Left lung (tissue), 10 donors: ENCODE data around the gene TRAF1. TPM values are rescaled to one million over a fixed set of nuclear protein-coding genes. Genes with fewer than 3 reads are reported as not detected.

ENCODE experiments used
- ATAC-seq: fragments of 200-7000 bp; cut with Tn5 transposase; one replicate; pipeline ENCODE4 v1.9.1; 2020; ENCODE audit warnings: moderate library complexity
- DNase-seq, 4 donors: peaks; one replicate each; pipeline ENCODE4 v3.0.0-alpha.2; 2013 to 2020
- H3K27ac ChIP-seq, 2 donors: fragments of 200-600 bp; sonication (generic) in 1 of 2; one replicate each; pipeline versions ENCODE4 v1.5.0 to v1.8.0; 2020 to 2021
- H3K27me3 ChIP-seq, 2 donors: fragments of 200-600 bp; sonication (generic) in 1 of 2; one replicate each; pipeline versions ENCODE4 v1.5.0 to v1.8.0; 2020 to 2021
- H3K36me3 ChIP-seq, 2 donors: fragments of 200-600 bp; sonication (generic) in 1 of 2; one replicate each; pipeline versions ENCODE4 v1.5.0 to v1.8.0; 2020 to 2021
- H3K4me1 ChIP-seq, 2 donors: fragments of 200-600 bp; one replicate each; pipeline ENCODE4 v1.8.0; 2021
- H3K4me3 ChIP-seq, 2 donors: fragments of 200-600 bp; sonication (generic) in 1 of 2; one replicate each; pipeline versions ENCODE4 v1.5.0 to v1.8.0; 2020 to 2021; ENCODE audit warnings: mild to moderate bottlenecking in 1 of 2
- H3K9me3 ChIP-seq, 2 donors: fragments of 200-600 bp; sonication (generic) in 1 of 2; one replicate each; pipeline versions ENCODE4 v1.5.0 to v1.8.0; 2020 to 2021
- CTCF ChIP-seq, 2 donors: fragments of 200-600 bp; sonication (generic) in 1 of 2; IDR thresholded peaks; one replicate each; pipeline versions ENCODE4 v1.5.0 to v1.8.0; 2021; ENCODE audit warnings: antibody characterized with exemption in 2 of 2
- intact Hi-C, 2 donors: fragments of 100-400 bp; cut with DNase I; formaldehyde crosslinking; loops; one replicate each; pipeline versions ENCODE4 v1.11.2 to v1.14.2; 2022
- polyA plus RNA-seq, 6 donors: library from polyadenylated mRNA; unstranded; fragments of 120-200 nt; gene quantifications; one replicate each; pipeline ENCODE4 v1.2.1, GENCODE V29; 2013; ENCODE audit not compliant: insufficient read length in 6 of 6
- total RNA-seq, 2 donors: library from RNA; stranded (reverse); fragmentation: NEBNext Ultra II Directional; extraction: Animal tissue kit (Norgen Biotek cat#: 25700); gene quantifications; one replicate each; pipeline ENCODE4 v1.2.1, GENCODE V29; 2021
- donor health status: DM: no; HTN: yes; CAD: no.
- donor health status: DM: no; HTN: no; CAD: no.

Gene TRAF1
- total and polyA plus RNA-seq, 8 donors, result 4.4 to 10.8 (median 8.5) TPM

DNA sequence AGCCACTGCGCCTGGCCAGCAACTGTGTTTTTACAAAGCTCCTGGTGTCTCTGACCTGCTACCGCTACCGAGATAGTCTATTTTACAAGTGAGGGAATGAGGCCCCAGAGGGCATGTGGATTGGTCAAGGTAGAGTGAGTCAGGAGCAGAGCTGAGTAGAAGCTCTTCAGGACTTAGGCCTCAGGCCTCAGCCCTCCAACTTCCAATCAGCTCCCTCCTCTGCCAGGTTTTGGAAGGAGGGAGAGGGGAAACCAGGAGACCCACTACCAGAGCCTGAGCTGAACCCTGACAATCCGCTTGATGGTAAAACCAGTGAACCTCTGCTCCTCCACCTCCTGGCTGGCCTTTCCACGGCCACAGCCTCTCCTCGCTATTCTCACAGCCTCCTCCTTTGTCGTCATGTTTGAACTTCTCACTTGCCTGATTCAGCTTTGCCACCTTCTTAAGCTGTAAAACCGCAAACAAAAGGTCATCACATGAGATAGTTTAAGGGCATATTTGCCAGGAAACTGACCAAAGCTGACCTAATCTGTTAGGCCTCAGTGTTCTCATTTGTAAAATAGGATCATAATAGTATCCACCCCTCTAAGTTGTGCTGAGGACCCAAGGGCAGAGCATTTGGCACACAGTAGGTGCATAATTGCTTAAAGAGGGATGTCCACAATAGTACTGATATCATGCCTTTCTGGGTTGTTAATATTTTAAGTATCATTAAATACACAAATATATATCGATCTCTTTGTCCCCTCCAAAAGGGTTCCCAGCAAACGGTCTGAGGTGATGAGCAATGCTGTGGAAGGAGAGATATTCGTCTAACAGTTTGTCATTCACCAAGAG is 1.7 kb downstream of the TRAF1 start:
- no peaks in the 10 kb centered on the region for H3K27me3 ChIP-seq
- H3K27ac ChIP-seq, result peak overlapping the region; percentile 21 to 90
- peak overlapping the region in 1 of 2 donors; percentile 21 for H3K4me3 ChIP-seq
- TF ChIP-seq CTCF (IDR thresholded peaks at IDR 0.05), result no peak
- peaks cover 3 to 91% of the 10 kb centered on the region in 2 donors for H3K4me1 ChIP-seq
- H3K36me3 ChIP-seq, result peaks cover 0 to 20% of the 10 kb centered on the region in 2 donors
- no peaks in the 10 kb centered on the region for H3K9me3 ChIP-seq
- DNase-seq, result no peak
- intact Hi-C loops, result no loop called here
- no peak for ATAC-seq

DNA sequence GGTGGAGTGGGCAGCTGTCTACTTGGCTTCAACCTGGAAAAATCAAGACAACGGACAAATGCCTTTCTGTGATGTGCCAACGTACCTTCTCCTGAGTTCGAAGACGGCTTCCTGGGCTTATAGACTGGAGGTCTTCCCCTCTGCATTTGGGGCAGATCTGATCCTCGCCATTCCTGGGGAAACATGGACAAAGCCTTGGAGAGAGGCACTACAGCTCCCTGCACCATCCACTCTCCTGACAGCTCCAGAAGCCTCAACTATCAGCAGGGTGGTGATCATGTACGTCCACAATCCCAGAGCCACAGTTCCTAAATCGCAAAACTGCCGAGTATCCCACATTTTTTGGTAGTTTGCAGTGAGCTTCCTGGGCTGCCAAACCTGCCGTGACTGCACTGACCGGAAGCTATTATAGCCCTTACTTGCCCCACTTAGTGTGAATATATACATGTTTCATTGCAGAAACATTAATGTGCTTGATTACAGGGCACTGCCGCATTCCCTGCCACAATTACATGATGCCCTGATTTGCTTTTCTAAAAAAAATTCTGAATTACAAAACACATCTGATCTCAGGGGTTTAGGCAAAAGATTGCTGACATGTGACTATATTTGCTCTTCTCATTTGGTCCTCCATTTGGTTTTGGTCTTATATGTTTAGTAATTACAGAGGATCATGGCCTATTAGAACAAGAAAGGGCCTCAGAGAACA is 2.8 kb downstream of the TRAF1 start:
- H3K4me3 ChIP-seq, result no peak overlapping the region
- DNase-seq (no peak), ATAC-seq (no peak)
- TF ChIP-seq CTCF (IDR thresholded peaks at IDR 0.05), result no peak
- peak overlapping the region in 1 of 2 donors; percentile 25 for H3K27ac ChIP-seq
- peaks cover 0 to 90% of the 10 kb centered on the region in 2 donors for H3K4me1 ChIP-seq
- no peaks in the 10 kb centered on the region for H3K9me3 ChIP-seq
- intact Hi-C loops, result no loop called here
- H3K27me3 ChIP-seq, result no peaks in the 10 kb centered on the region
- H3K36me3 ChIP-seq, result peaks cover 0 to 25% of the 10 kb centered on the region in 2 donors

DNA sequence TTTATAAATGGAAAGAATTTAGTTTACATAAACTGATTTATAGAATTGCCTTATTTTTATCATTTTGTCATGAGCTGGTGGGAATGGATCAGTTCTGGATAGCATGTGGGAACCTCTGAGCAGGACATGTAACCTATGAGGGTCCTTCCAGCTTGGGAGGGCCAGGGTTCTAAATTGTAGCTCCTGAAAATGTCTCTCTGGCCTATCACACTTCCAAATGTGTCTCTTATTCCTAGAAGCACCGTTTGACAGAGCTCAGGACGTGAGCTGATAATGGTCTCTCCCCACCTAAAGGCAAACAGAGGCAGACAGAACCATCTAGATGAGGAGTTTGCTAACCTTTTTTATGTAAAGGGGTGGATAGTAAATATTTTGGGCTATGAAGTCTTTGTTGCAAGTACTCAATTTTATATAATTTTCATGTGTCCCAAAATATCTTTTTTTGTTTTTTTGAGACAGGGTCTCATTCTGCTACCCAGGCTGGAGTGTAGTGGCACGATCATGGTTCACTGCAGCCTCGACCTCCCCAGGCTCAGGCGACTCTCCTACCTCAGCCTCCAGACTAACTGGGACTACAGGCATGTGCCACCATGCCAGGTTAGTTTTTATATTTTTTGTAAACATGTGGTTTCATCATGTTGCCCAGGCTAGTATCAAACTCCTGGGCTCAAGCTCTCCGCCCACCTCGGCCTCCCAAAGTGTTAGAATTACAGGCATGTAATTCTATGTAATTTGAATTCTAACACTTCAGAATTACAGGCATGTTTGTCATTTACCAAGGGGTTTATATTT is 4.0 kb downstream of the TRAF1 start:
- TF ChIP-seq CTCF (IDR thresholded peaks at IDR 0.05), result no peak
- DNase-seq (no peak), ATAC-seq (no peak)
- H3K27me3 ChIP-seq, result no peaks in the 10 kb centered on the region
- H3K36me3 ChIP-seq, result peaks cover 0 to 36% of the 10 kb centered on the region in 2 donors
- no peak overlapping the region for H3K27ac ChIP-seq
- H3K9me3 ChIP-seq, result no peaks in the 10 kb centered on the region
- H3K4me1 ChIP-seq, result peaks cover 0 to 84% of the 10 kb centered on the region in 2 donors
- no peak overlapping the region for H3K4me3 ChIP-seq
- intact Hi-C loops, result no loop called here

- H3K27ac ChIP-seq, result peak overlapping the region in 1 of 2 donors; percentile 13
- peak overlapping the region in 1 of 2 donors; percentile 7 for H3K4me3 ChIP-seq
- TF ChIP-seq CTCF (IDR thresholded peaks at IDR 0.05), result no peak
- intact Hi-C loops, result no loop called here
- peaks cover 0 to 43% of the 10 kb centered on the region in 2 donors for H3K36me3 ChIP-seq
- no peak for DNase-seq
- peaks cover 0 to 79% of the 10 kb centered on the region in 2 donors for H3K4me1 ChIP-seq
- no peak for ATAC-seq
- H3K9me3 ChIP-seq, result peaks cover 0 to 3% of the 10 kb centered on the region in 2 donors
- H3K27me3 ChIP-seq, result no peaks in the 10 kb centered on the region
Observed at GRCh38 chr9:120921661-120922181, 4.9 kb downstream of the TRAF1 start.
